Upper lobe of right lung (tissue), 1 donor: ENCODE data around the gene CCDC187. TPM values are rescaled to one million over a fixed set of nuclear protein-coding genes. Genes with fewer than 3 reads are reported as not detected.
"Not testable (repeated sequence)": the region's sequence is repeated elsewhere in the genome, so short reads cannot be mapped to it uniquely, and the experiment has no call there.

ENCODE experiments used
- ATAC-seq: fragments of 200-7000 bp; cut with Tn5 transposase; one replicate; pipeline ENCODE4 v1.9.1; 2020; ENCODE audit warnings: mild to moderate bottlenecking, moderate library complexity
- DNase-seq: peaks from one replicate; pipeline ENCODE4 v3.0.0-alpha.2; 2020
- H3K27ac ChIP-seq: fragments of 200-600 bp; one replicate; pipeline ENCODE4 v1.8.0; 2022
- H3K27me3 ChIP-seq: fragments of 200-600 bp; one replicate; pipeline ENCODE4 v1.8.0; 2022; ENCODE audit warnings: mild to moderate bottlenecking
- H3K36me3 ChIP-seq: fragments of 200-600 bp; one replicate; pipeline ENCODE4 v1.8.0; 2022
- H3K4me1 ChIP-seq: fragments of 200-600 bp; one replicate; pipeline ENCODE4 v1.8.0; 2022
- H3K4me3 ChIP-seq: fragments of 200-600 bp; one replicate; pipeline ENCODE4 v1.8.0; 2022; ENCODE audit warnings: mild to moderate bottlenecking
- H3K9me3 ChIP-seq: fragments of 200-600 bp; one replicate; pipeline ENCODE4 v1.8.0; 2022
- CTCF ChIP-seq: fragments of 200-600 bp; IDR thresholded peaks from one replicate; pipeline ENCODE4 v1.8.0; 2022; ENCODE audit warnings: antibody characterized with exemption
- intact Hi-C: fragments of 100-400 bp; cut with DNase I; formaldehyde crosslinking; loops from one replicate; pipeline ENCODE4 v1.11.0; 2022
- total RNA-seq: library from RNA; stranded (reverse); fragmentation: NEBNext Ultra II Directional; extraction: Animal tissue kit (Norgen Biotek cat#: 25700); gene quantifications from one replicate; pipeline ENCODE4 v1.2.1, GENCODE V29; 2021
- donor health status: DM: no; HTN: yes; CAD: no; lungs with severe emphysema.

The CCDC187 gene
- total RNA-seq, 1 donor from 2014 or later, result 0.09 TPM

GRCh38 chr9:136268318-136268717 is 35.6 kb downstream of the CCDC187 start:
- Histone ChIP-seq H3K4me1 (peaks cover 7% of the 10 kb centered on the region), H3K9me3 (no peaks in the 10 kb centered on the region), H3K27me3 (peaks cover 7% of the 10 kb centered on the region), H3K36me3 (no peaks in the 10 kb centered on the region), H3K4me3 (no peak overlapping the region), H3K27ac (no peak overlapping the region)
- TF ChIP-seq CTCF, result no peak
- DNase-seq, result no peak
- intact Hi-C loops, result no loop called here
- ATAC-seq, result no peak

- DNase-seq (peak; percentile 92), ATAC-seq (peak; percentile 98)
- TF ChIP-seq CTCF, result peak; percentile 23
- Histone ChIP-seq H3K36me3 (no peaks in the 10 kb centered on the region), H3K27ac (no peak overlapping the region), H3K9me3 (no peaks in the 10 kb centered on the region), H3K4me3 (peak overlapping the region; percentile 58), H3K27me3 (peaks cover 7% of the 10 kb centered on the region), H3K4me1 (peaks cover 7% of the 10 kb centered on the region)
- intact Hi-C loops, result no loop called here
Measured at GRCh38 chr9:136267261-136268111, 36.4 kb downstream of the CCDC187 start.

- DNase-seq, H3K27me3 ChIP-seq, ATAC-seq, H3K27ac ChIP-seq, intact Hi-C loops, H3K4me1 ChIP-seq, H3K36me3 ChIP-seq, H3K9me3 ChIP-seq: not testable (repeated sequence)
- peak overlapping the region; percentile 58 for H3K4me3 ChIP-seq
Measured at GRCh38 chr9:136266641-136267040, 37.3 kb downstream of the CCDC187 start.

- no peak for DNase-seq
- no peak overlapping the region for H3K4me3 ChIP-seq
- peaks cover 7% of the 10 kb centered on the region for H3K4me1 ChIP-seq
- TF ChIP-seq CTCF, result no peak
- H3K36me3 ChIP-seq, result no peaks in the 10 kb centered on the region
- intact Hi-C loops, result no loop called here
- no peak overlapping the region for H3K27ac ChIP-seq
- no peaks in the 10 kb centered on the region for H3K9me3 ChIP-seq
- ATAC-seq, result no peak
- no peaks in the 10 kb centered on the region for H3K27me3 ChIP-seq
Measured at GRCh38 chr9:136265561-136266355, 38.1 kb downstream of the CCDC187 start.

- no peak for ATAC-seq
- H3K4me1 ChIP-seq, result peaks cover 7% of the 10 kb centered on the region
- no peak overlapping the region for H3K4me3 ChIP-seq
- no peaks in the 10 kb centered on the region for H3K36me3 ChIP-seq
- no peak for DNase-seq
- no peak for TF ChIP-seq CTCF
- intact Hi-C loops, result no loop called here
- H3K27me3 ChIP-seq, result no peaks in the 10 kb centered on the region
- H3K9me3 ChIP-seq, result no peaks in the 10 kb centered on the region
- H3K27ac ChIP-seq, result no peak overlapping the region
Measured at GRCh38 chr9:136264441-136265405, 39.2 kb downstream of the CCDC187 start.
